T-helper 9 cell (primary cell): ENCODE results near the gene KHDC1L.
"Not testable (repeated sequence)": the region's sequence is repeated elsewhere in the genome, so short reads cannot be mapped to it uniquely, and the experiment has no call there.

ENCODE experiments used
- DNase-seq: peaks from one replicate; pipeline ENCODE4 v3.0.0-alpha.2; 2020

The KHDC1L gene

DNA sequence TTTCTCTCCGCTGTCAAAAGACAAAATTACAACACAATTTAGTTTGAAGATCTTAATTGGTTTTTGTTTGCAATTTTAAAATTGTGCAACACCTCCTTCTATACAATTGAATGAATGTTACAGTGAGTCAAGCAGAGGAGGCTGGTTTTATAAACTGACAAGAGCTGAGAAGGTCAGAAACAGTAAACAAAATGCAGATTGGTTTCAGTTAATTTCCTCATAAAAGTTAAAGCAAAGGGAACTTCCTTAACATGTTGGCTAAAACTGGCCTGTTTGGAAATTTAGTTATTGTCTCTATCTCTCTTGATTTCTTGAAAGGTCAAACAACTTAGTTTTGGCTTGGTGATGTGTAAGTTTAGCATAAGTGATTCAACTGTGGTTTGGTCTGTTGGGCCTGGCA is 22.2 kb downstream of the KHDC1L start:
- DNase-seq = no peak

- DNase-seq = no peak
Observed at GRCh38 chr6:73200735-73201134, 24.6 kb downstream of the KHDC1L start.

- DNase-seq = no peak
Observed at GRCh38 chr6:73200247-73200646, 25.0 kb downstream of the KHDC1L start.

DNA sequence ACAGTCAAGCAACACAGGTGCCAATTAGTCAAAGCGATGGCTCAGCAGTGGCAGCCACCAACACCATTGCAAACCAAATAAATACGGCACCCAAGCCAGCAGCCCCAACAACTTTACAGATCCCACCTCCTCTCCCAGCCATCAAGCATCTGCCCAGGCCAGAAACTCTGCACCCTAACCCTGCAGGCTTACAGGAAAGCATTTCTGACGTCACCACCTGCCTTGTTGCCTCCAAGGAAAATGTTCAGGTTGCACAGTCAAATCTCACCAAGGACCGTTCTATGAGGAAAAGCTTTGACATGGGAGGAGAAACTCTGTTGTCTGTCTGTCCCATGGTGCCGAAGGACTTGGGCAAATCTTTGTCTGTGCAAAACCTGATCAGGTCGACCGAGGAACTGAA is 30.6 kb downstream of the KHDC1L start:
- DNase-seq = no peak

- not testable (repeated sequence) for DNase-seq
Observed at GRCh38 chr6:73193302-73193701, 32.0 kb downstream of the KHDC1L start.

- no peak for DNase-seq
Observed at GRCh38 chr6:73182021-73182607, 43.2 kb downstream of the KHDC1L start.

- DNase-seq = no peak
Observed at GRCh38 chr6:73180763-73181619, 44.3 kb downstream of the KHDC1L start.

DNA sequence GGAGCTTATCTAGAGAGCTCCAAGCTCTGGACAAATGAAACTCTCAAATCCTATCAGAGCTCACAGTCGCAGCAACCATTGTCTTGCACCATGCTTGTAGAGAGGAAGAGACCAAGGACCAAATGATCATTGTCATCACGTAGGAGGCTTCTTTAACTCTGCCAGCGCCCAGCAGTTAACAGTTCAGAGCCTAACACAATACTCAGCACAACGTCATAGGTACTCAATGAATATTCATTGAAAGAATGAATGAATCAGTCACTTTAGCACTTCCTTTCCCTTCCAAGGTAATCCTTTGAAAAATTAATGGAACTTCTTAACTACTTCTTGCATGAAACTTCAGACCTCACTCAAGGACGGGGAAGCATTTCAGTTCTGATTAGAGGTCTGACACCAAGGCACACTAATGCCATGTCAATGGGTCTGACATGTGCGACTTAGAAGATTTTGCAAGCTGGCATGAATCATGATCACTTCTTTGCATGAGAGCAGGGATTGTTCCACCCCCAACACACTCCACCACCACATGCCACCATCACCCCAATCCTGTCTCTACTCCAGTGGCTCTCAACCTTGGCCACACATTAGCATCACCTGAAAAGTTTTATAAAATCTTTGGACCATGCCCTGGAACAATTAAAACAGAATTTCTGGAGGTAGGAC is 45.1 kb downstream of the KHDC1L start:
- no peak for DNase-seq

DNA sequence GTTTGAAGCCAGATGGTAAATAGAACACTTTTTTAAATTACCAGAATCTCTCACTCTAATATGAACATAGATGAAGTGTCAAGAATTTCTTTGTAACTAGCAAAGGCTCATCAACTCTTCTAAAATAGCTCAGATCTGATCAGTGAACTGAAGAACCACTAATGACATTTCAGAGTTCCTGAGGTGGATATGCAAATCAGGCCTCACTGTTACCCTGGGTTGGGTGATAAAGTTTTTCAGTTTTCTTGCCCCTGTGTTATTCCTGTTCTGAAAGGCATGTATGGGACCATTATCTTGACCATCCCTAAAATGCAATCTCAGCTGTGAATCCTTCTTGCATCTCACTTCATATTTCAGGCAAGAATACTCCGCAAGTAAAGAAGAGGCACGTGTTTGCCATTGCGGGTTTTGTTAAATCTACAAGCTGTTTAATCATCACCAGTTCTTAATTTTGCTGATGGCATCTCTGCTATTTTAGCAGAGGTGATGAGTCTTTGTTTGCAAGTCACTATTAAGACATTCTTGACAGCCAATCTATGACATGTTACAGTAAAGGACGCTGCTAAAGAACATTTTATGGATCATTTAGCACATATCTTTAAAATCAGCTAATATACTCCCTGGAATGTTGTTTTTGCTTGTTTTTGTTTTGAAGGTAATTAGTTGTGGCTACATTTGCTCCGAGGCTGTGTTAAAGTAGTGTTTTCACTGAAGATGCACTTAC is 47.9 kb downstream of the KHDC1L start:
- DNase-seq = no peak

GRCh38 chr6:73176057-73176456 is 49.2 kb downstream of the KHDC1L start:
- no peak for DNase-seq

DNA sequence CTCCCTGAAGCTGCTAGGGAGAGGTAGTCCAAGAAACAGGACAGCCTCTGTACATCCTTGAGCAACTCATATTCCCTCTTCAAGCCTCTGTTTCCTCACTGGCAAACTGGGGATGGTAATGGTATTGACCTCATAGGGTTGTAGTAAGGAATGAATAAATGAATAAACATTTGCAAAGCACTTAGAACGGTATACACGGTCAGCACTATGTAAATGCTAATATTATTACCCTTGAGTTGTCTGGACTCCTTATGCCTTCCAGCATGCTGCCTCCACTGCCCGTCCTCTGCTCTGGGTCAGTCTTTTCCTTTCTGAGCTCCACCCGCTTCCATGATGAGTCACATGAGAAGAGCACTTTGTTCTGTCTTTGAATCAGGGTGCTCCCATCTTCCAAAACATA is 50.6 kb downstream of the KHDC1L start:
- no peak for DNase-seq
